Measurements from ENCODE around the gene RANBP9.

Gene RANBP9

DNA sequence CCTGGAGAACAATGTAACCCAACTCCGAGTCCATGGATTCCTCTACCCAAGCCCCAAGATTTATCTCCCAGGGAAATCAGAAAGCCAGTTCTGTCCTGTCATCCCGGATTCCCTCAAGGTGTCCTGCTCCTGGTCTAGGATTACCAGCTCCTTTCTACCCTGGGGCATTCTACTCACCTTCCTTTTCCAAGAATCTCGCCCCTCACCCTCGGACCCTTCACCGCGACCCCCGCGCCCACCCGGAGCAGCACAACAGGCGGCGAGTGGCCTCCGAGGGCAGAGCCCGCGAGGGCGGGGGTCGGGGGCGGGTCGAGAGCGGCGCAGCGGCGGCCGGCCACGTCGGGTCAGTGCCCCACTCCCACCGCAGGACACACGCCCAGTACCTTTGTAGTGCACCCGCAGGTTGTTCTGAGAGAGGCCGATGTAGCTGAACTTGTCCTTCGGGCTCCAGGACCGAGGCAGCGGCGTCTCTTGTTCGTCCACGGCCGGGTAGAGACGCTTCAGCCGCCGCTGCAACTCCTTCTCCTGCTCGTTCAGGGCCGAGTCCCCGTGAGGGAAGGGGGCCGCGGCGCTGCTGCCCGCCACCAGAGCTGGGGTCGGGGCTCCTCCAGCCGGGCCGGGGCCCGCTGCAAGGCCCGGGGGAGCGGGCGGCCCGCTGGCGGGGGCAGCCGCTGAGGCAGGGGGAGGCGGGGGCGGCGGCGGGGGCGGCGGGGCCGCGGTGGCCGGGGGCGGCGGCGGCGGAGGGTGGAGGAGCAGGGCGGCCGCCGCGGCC lies 897 bp downstream of the RANBP9 start:
- peak; percentile 34 to 57 (median 42) for DNase-seq

GRCh38 chr6:13709689-13710551 lies 1.7 kb downstream of the RANBP9 start:
- peak; percentile 35 to 58 (median 36) for DNase-seq

GRCh38 chr6:13708736-13709135 lies 2.9 kb downstream of the RANBP9 start:
- peak; percentile 25 to 36 (median 32) for DNase-seq

DNA sequence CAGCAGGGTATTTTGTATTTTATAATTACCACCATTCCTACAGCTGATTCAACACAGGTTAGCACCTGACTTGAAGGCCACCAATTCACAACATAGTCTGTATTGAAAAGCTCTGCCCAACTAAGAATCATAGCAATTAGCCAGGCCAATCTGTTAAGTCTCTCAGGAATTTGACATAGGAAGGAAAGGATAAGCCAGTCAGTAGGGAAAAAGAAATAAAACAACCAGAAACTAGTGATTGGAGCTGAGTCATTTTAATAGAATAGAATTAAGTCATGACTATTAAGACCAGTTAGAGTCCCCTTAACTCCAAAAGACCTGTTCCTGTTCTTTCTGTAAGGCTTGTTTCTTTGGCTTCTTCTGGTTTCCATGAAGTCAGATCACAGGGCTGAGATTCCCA lies 8.1 kb downstream of the RANBP9 start:
- peak in 1 of 3 donors; percentile 25 for DNase-seq

DNA sequence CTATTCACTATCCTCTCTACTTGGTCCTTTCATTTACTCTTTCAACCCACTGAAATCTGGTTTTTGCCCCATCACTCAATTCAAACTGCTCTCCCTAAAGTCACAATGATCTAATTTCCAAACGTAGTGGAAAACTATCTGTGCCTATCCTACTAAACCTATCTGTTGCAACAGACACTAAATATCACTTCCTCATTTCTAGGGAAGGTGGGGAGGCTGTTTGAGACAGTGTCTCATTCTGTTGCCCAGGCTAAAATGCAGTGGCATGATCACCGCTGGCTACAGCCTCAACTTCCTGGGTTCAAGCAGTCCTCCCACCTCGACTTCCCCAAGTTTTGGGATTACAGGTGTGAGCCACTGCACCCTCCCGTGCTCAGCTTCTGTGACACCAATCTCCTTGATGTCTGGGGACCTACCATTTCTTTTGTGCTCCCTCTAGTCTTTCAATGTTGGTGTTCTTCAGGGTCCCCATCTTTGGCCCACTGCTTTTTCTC lies 8.8 kb downstream of the RANBP9 start:
- DNase-seq = peak; percentile 47 to 72 (median 65)

- no peak for DNase-seq
Observed at GRCh38 chr6:13700232-13700631, 11.4 kb downstream of the RANBP9 start.

DNA sequence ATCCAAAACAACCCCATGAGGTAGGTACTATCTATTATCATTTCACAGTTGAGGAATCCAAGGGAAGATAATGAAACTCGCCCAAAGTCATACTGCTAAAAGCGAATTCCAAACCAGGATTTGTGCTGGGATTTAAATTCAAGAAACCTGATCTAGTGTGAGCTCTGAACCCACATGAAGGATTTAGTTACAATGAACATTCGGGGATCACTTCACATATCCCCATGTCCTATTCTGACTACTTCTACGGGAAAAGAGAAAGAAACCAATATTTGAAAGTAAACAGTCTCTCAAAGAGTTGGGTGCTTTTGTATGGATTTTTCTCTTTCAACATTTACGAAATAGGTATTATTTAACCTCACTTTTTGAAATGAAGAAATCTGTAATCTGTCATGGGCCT lies 12.9 kb downstream of the RANBP9 start:
- DNase-seq = no peak

DNA sequence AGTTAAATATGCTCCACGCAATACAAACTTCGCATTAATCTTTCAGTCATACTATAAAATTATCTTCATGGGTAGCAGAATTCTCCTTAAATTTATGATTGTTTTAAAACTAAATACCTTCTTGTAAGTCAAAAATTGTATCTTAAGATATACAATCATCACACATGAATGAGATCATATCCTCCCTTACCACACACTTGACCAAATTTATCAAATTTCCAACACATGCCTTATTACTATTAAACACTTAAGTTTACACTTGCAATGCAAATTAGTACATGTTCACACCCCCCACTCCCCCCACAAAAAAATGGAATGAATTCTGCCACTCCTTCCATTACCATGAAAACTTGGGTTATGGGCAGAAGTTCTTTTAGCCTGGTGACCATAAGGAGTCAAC lies 13.8 kb downstream of the RANBP9 start:
- DNase-seq = peak in 1 of 3 donors; percentile 38

DNA sequence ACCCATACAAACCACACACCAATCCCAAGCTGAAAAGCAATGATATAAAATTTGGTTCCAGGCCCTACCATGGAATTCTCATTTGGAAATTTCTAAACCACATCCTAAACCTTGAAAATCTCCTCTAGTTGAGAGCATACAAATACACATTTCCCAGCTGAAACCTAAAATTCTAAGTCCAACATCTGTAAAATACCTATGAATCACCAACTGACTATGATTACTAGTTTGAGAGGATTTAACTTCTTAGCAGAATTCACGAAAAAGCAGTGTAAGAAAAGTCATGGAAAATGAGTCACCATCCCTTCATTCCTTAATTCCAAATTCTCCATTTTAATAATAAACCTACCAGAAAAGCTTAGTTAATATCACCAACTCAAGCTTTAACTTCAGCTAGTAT lies 15.4 kb downstream of the RANBP9 start:
- DNase-seq = peak in 2 of 3 donors; percentile 26 to 32

- no peak for DNase-seq
Observed at GRCh38 chr6:13695252-13695651, 16.4 kb downstream of the RANBP9 start.

- DNase-seq = no peak
Observed at GRCh38 chr6:13694562-13694961, 17.1 kb downstream of the RANBP9 start.

GRCh38 chr6:13689511-13690256 lies 22.0 kb downstream of the RANBP9 start:
- peak in 2 of 3 donors; percentile 27 to 32 for DNase-seq

GRCh38 chr6:13688692-13689196 lies 22.9 kb downstream of the RANBP9 start:
- DNase-seq = no peak

DNA sequence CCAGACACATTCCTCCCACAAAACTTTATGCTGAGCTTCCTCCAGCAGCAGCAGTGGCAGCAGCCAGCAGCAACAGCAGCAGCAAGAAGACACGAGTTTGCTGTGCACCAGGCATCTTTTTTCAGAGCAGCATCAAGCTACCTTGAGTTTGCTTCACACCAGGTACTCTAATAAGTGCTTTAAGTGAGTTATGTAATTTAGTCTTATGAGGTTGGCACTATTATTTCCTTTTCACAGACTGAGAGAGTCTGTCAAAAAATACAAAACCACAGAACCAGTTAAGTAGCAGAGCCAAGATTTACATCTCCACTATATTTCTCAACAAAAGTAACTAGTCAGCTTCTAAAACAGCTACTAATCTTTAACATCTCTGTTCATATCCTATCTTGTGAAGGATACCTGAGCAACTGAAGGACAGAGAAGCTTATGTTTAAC lies 23.7 kb downstream of the RANBP9 start:
- DNase-seq = no peak

DNA sequence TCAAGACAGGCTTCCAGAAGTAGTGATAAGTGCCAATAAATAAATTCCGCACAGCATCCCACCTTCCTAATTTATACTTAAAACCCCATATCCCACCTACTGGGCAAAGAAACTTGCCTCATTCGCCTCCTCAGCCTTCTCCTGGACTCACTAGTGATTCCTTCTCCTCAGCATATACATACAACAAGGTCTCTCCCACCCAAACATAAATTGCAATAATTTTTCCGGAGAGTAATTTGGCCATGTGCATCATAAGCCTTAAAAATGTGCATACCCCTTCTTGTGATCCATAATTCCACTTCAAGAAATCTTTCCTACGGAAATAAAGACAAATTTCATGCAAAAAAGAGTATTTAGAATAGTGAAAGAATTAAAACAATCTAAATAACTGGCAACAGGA lies 26.8 kb downstream of the RANBP9 start:
- DNase-seq = no peak

- DNase-seq = no peak
Observed at GRCh38 chr6:13683038-13683437, 28.6 kb downstream of the RANBP9 start.

GRCh38 chr6:13682346-13682745 lies 29.3 kb downstream of the RANBP9 start:
- DNase-seq = no peak

DNA sequence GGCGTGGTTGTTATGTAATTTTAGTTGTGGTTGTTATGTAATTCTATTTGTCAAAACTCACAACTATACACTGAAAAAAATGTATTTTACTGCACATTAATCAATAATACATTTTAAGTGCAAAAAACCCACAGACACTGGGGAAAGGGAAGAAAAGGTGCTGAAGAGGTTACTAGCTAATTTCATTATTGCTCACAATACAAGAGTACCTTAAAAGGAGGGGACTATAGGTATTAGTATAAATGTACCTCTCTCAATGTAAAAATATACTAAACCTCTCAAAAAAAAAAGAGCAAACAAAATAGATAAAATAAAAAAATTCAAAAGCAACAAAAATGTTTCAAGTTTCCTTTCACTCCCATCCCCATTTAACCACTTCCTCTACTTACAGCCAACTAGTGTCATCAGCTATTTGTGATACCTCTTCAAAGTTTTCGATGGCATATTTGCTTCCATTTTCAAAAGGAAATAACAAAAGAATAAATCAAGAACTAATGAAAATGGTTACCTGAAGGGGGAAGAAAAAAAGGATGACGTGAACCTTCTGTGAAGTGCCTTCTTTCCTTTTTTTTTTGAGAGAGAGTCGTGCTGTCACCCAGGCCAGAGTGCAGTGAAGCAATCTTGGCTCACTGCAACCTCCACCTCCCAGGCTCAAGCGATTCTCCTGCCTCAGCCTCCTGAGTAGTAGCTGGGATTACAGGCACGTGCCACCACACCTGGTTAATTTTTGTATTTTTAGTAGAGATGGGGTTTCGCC lies 30.2 kb downstream of the RANBP9 start:
- DNase-seq = peak; percentile 7 to 32 (median 23)

DNA sequence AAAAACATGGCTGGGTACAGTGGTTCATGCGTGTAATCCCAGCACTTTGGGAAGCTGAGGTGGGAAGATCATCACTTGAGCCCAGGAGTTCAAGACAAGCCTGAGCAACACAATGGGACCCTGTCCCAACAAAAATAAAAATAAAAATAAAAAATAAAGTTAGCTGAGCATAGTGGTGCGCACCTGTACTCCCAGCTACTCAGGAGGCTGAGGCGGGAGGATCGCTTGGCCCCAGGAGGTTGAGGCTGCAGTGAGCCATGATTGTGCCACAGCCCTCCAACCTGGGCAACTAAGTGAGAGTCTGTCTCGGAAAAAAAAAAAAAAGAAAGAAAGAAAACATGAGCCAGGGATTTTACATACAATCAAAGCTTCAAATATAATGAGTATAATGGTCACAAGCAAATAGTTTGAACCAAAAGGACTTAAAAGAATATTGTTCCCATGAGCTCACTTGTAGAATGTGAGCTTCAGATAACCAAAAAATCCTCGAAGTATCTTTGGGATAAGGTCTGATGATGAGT lies 31.1 kb downstream of the RANBP9 start:
- no peak for DNase-seq

DNA sequence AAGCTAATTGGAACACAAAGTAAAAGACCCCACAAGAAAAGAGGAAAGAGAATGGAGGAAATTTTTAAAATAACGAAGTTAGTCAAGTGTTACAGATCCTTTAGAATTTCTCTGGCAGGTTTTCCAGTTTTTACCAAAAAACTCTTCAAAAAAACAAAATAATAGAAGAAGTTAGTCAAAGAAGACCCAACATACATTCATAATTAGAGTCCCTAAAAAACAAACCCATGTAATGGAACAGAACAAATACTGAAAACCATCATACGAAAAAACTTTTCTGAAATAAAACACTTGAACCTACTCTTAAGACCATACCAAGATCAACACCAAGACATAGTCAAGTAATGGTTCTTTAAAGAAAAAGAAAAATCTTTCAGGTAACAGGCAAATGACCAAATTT lies 31.6 kb downstream of the RANBP9 start:
- no peak for DNase-seq

- no peak for DNase-seq
Observed at GRCh38 chr6:13678255-13678983, 33.2 kb downstream of the RANBP9 start.
